Activated CD8-positive, alpha-beta memory T cell treated with anti-CD3 and anti-CD28 coated beads, Interleukin-2, amount 50 U/mL, for 4 hours (primary cell): ENCODE results near the gene PHC2.

Experiments used
- DNase-seq: peaks from one replicate; pipeline ENCODE4 v3.0.0-alpha.2; 2020

PHC2 gene

GRCh38 chr1:33384040-33384812, 46.7 kb downstream of the PHC2 start:
- DNase-seq, result no peak

- DNase-seq, result no peak
These were observed 47.4 kb downstream of the PHC2 start for GRCh38 chr1:33383489-33383888.

GRCh38 chr1:33382661-33383415, 48.1 kb downstream of the PHC2 start:
- DNase-seq, result no peak

GRCh38 chr1:33381977-33382376, 48.9 kb downstream of the PHC2 start:
- no peak for DNase-seq

GRCh38 chr1:33380811-33381210, 50.1 kb downstream of the PHC2 start:
- no peak for DNase-seq

- DNase-seq, result no peak
These were observed 51.1 kb downstream of the PHC2 start for GRCh38 chr1:33379631-33380354.

- no peak for DNase-seq
These were observed 51.9 kb downstream of the PHC2 start for GRCh38 chr1:33378976-33379375.

- DNase-seq, result no peak
These were observed 52.4 kb downstream of the PHC2 start for GRCh38 chr1:33378524-33378923.

- DNase-seq, result no peak
These were observed 53.1 kb downstream of the PHC2 start for GRCh38 chr1:33377756-33378155.

- no peak for DNase-seq
These were observed 53.9 kb downstream of the PHC2 start for GRCh38 chr1:33377013-33377412.

GRCh38 chr1:33375316-33375715, 55.6 kb downstream of the PHC2 start:
- no peak for DNase-seq

GRCh38 chr1:33374336-33375105, 56.4 kb downstream of the PHC2 start:
- DNase-seq, result no peak

- DNase-seq, result no peak
These were observed 57.3 kb downstream of the PHC2 start for GRCh38 chr1:33373606-33374005.

GRCh38 chr1:33372677-33373076, 58.2 kb downstream of the PHC2 start:
- DNase-seq, result no peak

- no peak for DNase-seq
These were observed 58.7 kb downstream of the PHC2 start for GRCh38 chr1:33372162-33372561.

- DNase-seq, result no peak
These were observed 59.6 kb downstream of the PHC2 start for GRCh38 chr1:33371334-33371733.

- no peak for DNase-seq
These were observed 60.1 kb downstream of the PHC2 start for GRCh38 chr1:33370827-33371226.

- no peak for DNase-seq
These were observed 60.6 kb downstream of the PHC2 start for GRCh38 chr1:33370301-33370700.

GRCh38 chr1:33369764-33370163, 61.1 kb downstream of the PHC2 start:
- DNase-seq, result no peak

GRCh38 chr1:33369081-33369480, 61.8 kb downstream of the PHC2 start:
- no peak for DNase-seq

- no peak for DNase-seq
These were observed 62.5 kb downstream of the PHC2 start for GRCh38 chr1:33368431-33368830.

GRCh38 chr1:33367485-33368405, 63.1 kb downstream of the PHC2 start:
- peak; percentile 87 for DNase-seq
